Progenitor cell of endocrine pancreas (in vitro differentiated cells): ENCODE data around the gene CRY2. TPM values are rescaled to one million over a fixed set of nuclear protein-coding genes. Genes with fewer than 3 reads are reported as not detected.

Experiments
- DNase-seq: peaks from one replicate; pipeline ENCODE4 v3.0.0; 2021; ENCODE audit warnings: low spot score; ENCODE audit not compliant: unreplicated experiment
- H3K27ac Mint-ChIP-seq: 2 replicates; pipeline ENCODE4 v1.8.0; 2021; ENCODE audit warnings: mild to moderate bottlenecking, moderate library complexity, mixed read lengths
- H3K27me3 Mint-ChIP-seq: 2 replicates; pipeline ENCODE4 v1.8.0; 2021; ENCODE audit warnings: mixed read lengths
- H3K36me3 Mint-ChIP-seq: 2 replicates; pipeline ENCODE4 v1.8.0; 2022; ENCODE audit warnings: mixed read lengths; ENCODE audit not compliant: insufficient read depth
- H3K4me1 Mint-ChIP-seq: 2 replicates; pipeline ENCODE4 v1.8.0; 2021; ENCODE audit warnings: low read depth, mixed read lengths
- H3K4me3 Mint-ChIP-seq: 2 replicates; pipeline ENCODE4 v1.8.0; 2021; ENCODE audit warnings: low read depth, mild to moderate bottlenecking, moderate library complexity, mixed read lengths
- H3K9me3 Mint-ChIP-seq: 2 replicates; pipeline ENCODE4 v1.8.0; 2021; ENCODE audit warnings: low read depth, mixed read lengths
- CTCF ChIP-seq: fragments of 200-600 bp; sonication (generic); IDR thresholded peaks from one replicate; pipeline ENCODE4 v1.5.0; 2021; ENCODE audit warnings: antibody characterized with exemption, mild to moderate bottlenecking; ENCODE audit not compliant: unreplicated experiment
- total RNA-seq: library from RNA; stranded (reverse); gene quantifications from 2 replicates; pipeline ENCODE4 v1.2.1, GENCODE V29; 2021

CRY2 gene
- total RNA-seq, 1 donor from 2014 or later: 34.1 TPM

DNA sequence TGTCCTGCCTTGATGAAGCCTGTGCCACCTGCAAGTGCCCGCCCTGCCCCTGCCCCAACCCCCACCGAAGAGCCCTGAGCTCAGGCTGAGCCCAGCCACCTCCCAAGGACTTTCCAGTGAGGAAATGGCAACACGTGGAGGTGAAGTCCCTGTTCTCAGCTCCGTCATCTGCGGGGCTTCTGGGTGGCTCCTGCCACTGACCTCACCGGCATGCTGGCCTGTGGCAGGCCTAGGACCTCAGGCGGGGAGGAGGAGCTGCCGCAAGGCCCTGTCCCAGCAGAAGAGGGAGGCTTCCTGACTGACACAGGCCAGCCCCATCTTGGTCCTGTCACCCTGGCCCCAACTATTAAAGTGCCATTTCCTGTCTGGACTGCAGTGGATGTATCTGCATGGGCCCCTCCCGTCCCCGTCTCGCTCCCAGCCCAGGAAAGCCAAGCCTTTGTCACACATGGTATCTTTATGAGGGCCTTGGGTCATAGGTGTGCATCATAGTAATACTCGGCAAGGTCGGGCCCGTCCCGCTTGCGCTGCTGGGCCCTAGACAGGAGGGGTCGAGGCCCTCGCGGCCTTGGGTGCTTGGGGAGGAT, 58.9 kb downstream of the CRY2 start:
- no peaks in the 10 kb centered on the region for H3K27me3 Mint-ChIP-seq
- H3K4me1 Mint-ChIP-seq: no peaks in the 10 kb centered on the region
- no peak for DNase-seq
- H3K4me3 Mint-ChIP-seq: no peak overlapping the region
- H3K9me3 Mint-ChIP-seq: no peaks in the 10 kb centered on the region
- H3K27ac Mint-ChIP-seq: no peak overlapping the region
- no peak for TF ChIP-seq CTCF
- H3K36me3 Mint-ChIP-seq: peaks cover 5% of the 10 kb centered on the region

- TF ChIP-seq CTCF: no peak
- DNase-seq: no peak
- H3K27me3 Mint-ChIP-seq: no peaks in the 10 kb centered on the region
- H3K27ac Mint-ChIP-seq: no peak within 1 kb of the TSS
- H3K4me3 Mint-ChIP-seq: no peak within 1 kb of the TSS
- no peaks in the 10 kb centered on the region for H3K4me1 Mint-ChIP-seq
- H3K9me3 Mint-ChIP-seq: no peaks in the 10 kb centered on the region
- H3K36me3 Mint-ChIP-seq: peaks cover 5% of the 10 kb centered on the region
These were observed 59.8 kb downstream of the CRY2 start, which contains the start of gene FREY1 for GRCh38 chr11:45906965-45907611. Gene FREY1, minus strand, starts transcription at chr11:45907271. Its CDS starts 26 bp downstream, at chr11:45907245.

DNA sequence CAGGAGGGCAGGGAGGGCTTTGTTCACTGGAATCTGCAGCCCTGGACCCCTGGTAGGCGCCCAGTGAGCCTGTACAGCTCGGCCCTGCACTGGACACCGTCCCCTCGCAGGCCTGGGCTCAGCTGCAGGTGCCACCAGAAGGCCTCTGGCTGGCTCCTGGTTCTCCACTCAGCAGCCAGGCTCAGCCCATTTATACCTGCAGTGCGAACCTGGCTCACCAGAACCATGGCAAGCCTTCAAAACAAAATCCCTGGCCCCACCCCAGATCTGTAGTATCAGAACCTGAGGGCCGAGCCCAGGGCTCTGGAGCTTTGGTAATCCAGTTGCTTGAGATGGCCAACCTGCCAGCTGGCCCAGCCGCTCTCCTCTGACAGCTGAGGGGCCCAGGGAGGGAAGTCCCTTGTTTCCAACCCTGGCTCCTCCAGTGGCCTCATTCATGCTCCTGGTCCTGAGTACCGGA, 60.7 kb downstream of the CRY2 start:
- Mint-ChIP-seq H3K36me3 (peaks cover 5% of the 10 kb centered on the region), H3K4me3 (no peak overlapping the region)
- TF ChIP-seq CTCF: no peak

DNA sequence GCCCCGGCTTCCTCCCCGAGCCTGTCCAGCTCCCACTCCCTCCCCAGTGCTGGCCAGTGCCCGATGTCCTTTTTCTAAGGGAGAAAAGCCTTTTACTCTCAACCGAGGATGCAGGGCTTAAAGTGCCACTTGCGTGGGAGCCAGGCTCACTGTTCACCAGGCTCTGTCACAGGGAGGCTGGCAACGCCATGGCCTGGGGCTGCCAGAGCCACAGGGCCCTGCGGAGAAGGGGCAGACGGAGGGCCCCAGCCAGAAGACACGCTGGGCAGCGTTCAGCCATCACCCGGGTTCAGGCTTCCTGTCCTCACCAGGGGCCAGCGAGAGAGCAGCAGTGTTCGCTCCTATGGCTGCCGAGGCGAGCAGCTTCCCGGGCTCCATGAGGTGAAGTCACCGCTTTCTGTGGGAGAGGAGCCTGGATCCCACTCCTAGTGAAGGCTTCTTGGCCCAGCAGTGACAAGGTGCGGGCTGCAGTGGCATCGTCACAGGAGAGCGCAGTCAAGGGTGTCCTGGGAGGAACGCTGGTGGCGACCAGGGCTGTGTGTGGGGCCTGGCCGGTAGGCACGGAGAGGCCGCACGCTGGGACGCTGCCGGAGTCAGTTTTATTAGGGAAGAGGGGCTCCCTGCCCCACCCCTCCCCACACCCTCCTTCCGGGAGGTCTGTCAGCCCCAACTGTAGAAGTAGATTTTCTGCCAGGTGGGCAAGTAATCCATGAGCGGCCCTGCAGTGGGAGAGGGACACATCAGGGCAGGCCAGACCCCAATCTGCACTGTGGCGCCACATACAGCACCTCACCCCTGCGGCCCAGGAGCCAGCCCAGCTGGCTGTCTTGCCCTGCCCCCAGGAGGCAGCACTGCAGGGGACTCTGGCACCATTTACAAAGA, 62.6 kb downstream of the CRY2 start:
- Mint-ChIP-seq H3K4me3 (no peak overlapping the region), H3K27me3 (no peaks in the 10 kb centered on the region), H3K9me3 (no peaks in the 10 kb centered on the region), H3K36me3 (peaks cover 2% of the 10 kb centered on the region), H3K4me1 (no peaks in the 10 kb centered on the region), H3K27ac (no peak overlapping the region)
- DNase-seq: no peak
- no peak for TF ChIP-seq CTCF

More for the DNA sequence above, 60.7 kb downstream of the CRY2 start:
- Mint-ChIP-seq H3K27ac (no peak overlapping the region), H3K9me3 (no peaks in the 10 kb centered on the region), H3K27me3 (no peaks in the 10 kb centered on the region), H3K4me1 (no peaks in the 10 kb centered on the region)
- DNase-seq: no peak

DNA sequence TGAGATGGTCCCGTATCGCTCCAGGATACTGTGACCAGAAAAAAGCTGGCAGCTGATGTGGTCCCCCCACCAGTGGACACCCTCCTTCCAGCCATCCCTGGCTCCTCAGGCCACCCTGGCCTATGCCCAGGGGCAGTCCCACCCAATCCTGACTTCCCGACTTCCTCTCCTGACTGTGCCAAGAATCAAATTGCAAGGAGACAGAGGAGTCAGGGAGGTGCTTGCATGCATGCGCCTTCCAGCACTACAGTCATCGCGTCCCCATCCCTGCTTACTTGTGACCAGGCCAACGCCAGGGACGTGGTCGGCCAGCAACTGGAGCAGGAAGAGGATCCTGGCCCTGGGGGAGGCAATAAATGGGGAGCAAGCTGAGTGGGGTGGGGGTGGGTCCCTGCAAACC, 63.3 kb downstream of the CRY2 start:
- Mint-ChIP-seq H3K4me1 (no peaks in the 10 kb centered on the region), H3K4me3 (no peak overlapping the region), H3K27ac (no peak overlapping the region), H3K27me3 (no peaks in the 10 kb centered on the region), H3K36me3 (no peaks in the 10 kb centered on the region), H3K9me3 (no peaks in the 10 kb centered on the region)
- TF ChIP-seq CTCF: no peak
- no peak for DNase-seq
